ENCODE measurements around the gene LRRC34.

DNA sequence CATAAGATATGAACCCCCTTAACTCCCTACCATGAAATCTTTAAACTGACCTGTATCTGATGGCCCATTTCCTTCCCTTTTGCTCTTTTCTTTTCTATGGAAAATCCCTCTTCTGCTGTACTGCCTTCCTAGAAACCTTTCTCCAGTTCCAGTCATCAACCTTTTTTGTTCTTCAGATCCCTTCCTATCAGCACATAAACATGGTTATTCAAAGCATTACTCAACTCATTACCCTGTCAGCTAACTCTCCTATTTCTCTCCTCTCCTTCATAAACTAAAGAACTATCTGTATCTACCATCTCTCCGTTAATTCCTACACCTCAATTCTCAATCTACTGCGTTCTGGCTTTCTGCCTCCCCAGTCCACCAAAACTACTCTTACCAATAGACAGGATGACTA, 60.8 kb downstream of the LRRC34 start:
- TF ChIP-seq POLR2A (IDR thresholded peaks at IDR 0.05; ENCODE audit: low read depth, low read length) = no peak
- TF ChIP-seq POLR2AphosphoS5 (IDR thresholded peaks at IDR 0.05; ENCODE audit: low read depth, low read length) = no peak
- no peak for TF ChIP-seq TAF1 (IDR thresholded peaks at IDR 0.05; ENCODE audit: low read depth, low read length)
